Muscle of leg (tissue), 11 donors: ENCODE data around the gene ANKMY2. TPM values are rescaled to one million over a fixed set of nuclear protein-coding genes. Genes with fewer than 3 reads are reported as not detected.

ENCODE experiments used
- DNase-seq: peaks from one replicate; pipeline ENCODE4 v3.0.0; 2013
- H3K27ac ChIP-seq: one replicate; pipeline ENCODE4 v1.5.1; 2013; ENCODE audit warnings: mild to moderate bottlenecking, low read length, control low read depth
- H3K27me3 ChIP-seq: one replicate; pipeline ENCODE4 v1.6.1; 2013; ENCODE audit warnings: low read length; ENCODE audit not compliant: control insufficient read depth, insufficient read depth
- H3K36me3 ChIP-seq: one replicate; pipeline ENCODE4 v1.6.1; 2013; ENCODE audit warnings: low read length; ENCODE audit not compliant: control insufficient read depth, insufficient read depth
- H3K4me1 ChIP-seq: one replicate; pipeline ENCODE4 v1.6.1; 2013; ENCODE audit warnings: low read length; ENCODE audit not compliant: control insufficient read depth, insufficient read depth
- H3K4me3 ChIP-seq: one replicate; pipeline ENCODE4 v1.5.1; 2013; ENCODE audit warnings: low read length, control low read depth
- H3K9me3 ChIP-seq: replicated peaks from 2 replicates; pipeline ENCODE4 v1.6.1; 2013; ENCODE audit warnings: low read depth, low read length; ENCODE audit not compliant: control insufficient read depth
- WGBS: methylation state at CpG from one replicate; pipeline ENCODE4 v1.1.5; 2013; ENCODE audit warnings: missing lambda C conversion rate; ENCODE audit not compliant: insufficient coverage; 5-methylcytosine and 5-hydroxymethylcytosine counted together
- polyA plus RNA-seq, 8 donors: library from polyadenylated mRNA; unstranded; fragments of 120-200 nt; gene quantifications; one replicate each; pipeline versions ENCODE4 v1.2.1 to v1.2.3, GENCODE V29; 2013; ENCODE audit warnings: inconsistent platforms in 1 of 8, low replicate concordance in 1 of 8; ENCODE audit not compliant: insufficient read length in 8 of 8, insufficient read depth in 1 of 8
- total RNA-seq: library from RNA; stranded (reverse); fragments of 120-200 nt; gene quantifications from one replicate; pipeline ENCODE4 v1.2.4, GENCODE V29; 2013

ANKMY2 gene
- total and polyA plus RNA-seq, 9 donors, result 18.9 to 31.9 (median 22.7) TPM

- Histone ChIP-seq H3K9me3 (no peaks in the 10 kb centered on the region), H3K27me3 (no peaks in the 10 kb centered on the region), H3K4me1 (no peaks in the 10 kb centered on the region), H3K4me3 (no peak overlapping the region), H3K27ac (no peak overlapping the region), H3K36me3 (peaks cover 21% of the 10 kb centered on the region)
- WGBS, result 96% methylated on average over 5 of the region's 12 CpGs
- no peak for DNase-seq
Observed at GRCh38 chr7:16677978-16678494, 32.5 kb upstream of the ANKMY2 start.

GRCh38 chr7:16675277-16675676, 29.7 kb upstream of the ANKMY2 start:
- H3K36me3 ChIP-seq, result peaks cover 13% of the 10 kb centered on the region
- H3K27ac ChIP-seq, result no peak overlapping the region
- H3K4me3 ChIP-seq, result no peak overlapping the region
- WGBS, result 83% methylated on average over 2 of the region's 3 CpGs
- H3K4me1 ChIP-seq, result no peaks in the 10 kb centered on the region
- H3K9me3 ChIP-seq, result no peaks in the 10 kb centered on the region
- H3K27me3 ChIP-seq, result no peaks in the 10 kb centered on the region
- no peak for DNase-seq

- DNase-seq, result no peak
- H3K27me3 ChIP-seq, result no peaks in the 10 kb centered on the region
- no peak overlapping the region for H3K4me3 ChIP-seq
- peaks cover 14% of the 10 kb centered on the region for H3K36me3 ChIP-seq
- no peak overlapping the region for H3K27ac ChIP-seq
- H3K9me3 ChIP-seq, result no peaks in the 10 kb centered on the region
- WGBS, result 100% methylated on average over 1 of the region's 3 CpGs
- H3K4me1 ChIP-seq, result no peaks in the 10 kb centered on the region
Observed at GRCh38 chr7:16671811-16672210, 26.3 kb upstream of the ANKMY2 start.

- Histone ChIP-seq H3K36me3 (peaks cover 17% of the 10 kb centered on the region), H3K27ac (no peak overlapping the region)
Observed at GRCh38 chr7:16670731-16671344, 25.3 kb upstream of the ANKMY2 start.

GRCh38 chr7:16670021-16670420, 24.5 kb upstream of the ANKMY2 start:
- no peak overlapping the region for H3K4me3 ChIP-seq
- WGBS, result no CpG with 5 or more reads among the region's 1 CpG
- no peaks in the 10 kb centered on the region for H3K4me1 ChIP-seq
- peaks cover 13% of the 10 kb centered on the region for H3K36me3 ChIP-seq
- H3K27ac ChIP-seq, result no peak overlapping the region
- no peaks in the 10 kb centered on the region for H3K9me3 ChIP-seq
- H3K27me3 ChIP-seq, result no peaks in the 10 kb centered on the region
- DNase-seq, result peak; percentile 46

More at GRCh38 chr7:16670731-16671344, 25.3 kb upstream of the ANKMY2 start:
- Histone ChIP-seq H3K4me1 (no peaks in the 10 kb centered on the region), H3K4me3 (no peak overlapping the region), H3K27me3 (no peaks in the 10 kb centered on the region), H3K9me3 (no peaks in the 10 kb centered on the region)
- 80% methylated on average over 1 of the region's 4 CpGs for WGBS
- DNase-seq, result no peak

GRCh38 chr7:16669581-16669980, 24.0 kb upstream of the ANKMY2 start:
- H3K4me1 ChIP-seq, result no peaks in the 10 kb centered on the region
- H3K27me3 ChIP-seq, result no peaks in the 10 kb centered on the region
- DNase-seq, result no peak
- H3K9me3 ChIP-seq, result no peaks in the 10 kb centered on the region
- WGBS, result no CpG with 5 or more reads among the region's 2 CpGs
- no peak overlapping the region for H3K4me3 ChIP-seq
- no peak overlapping the region for H3K27ac ChIP-seq
- H3K36me3 ChIP-seq, result peaks cover 13% of the 10 kb centered on the region

- H3K27me3 ChIP-seq, result no peaks in the 10 kb centered on the region
- 85% methylated on average over 2 of the region's 5 CpGs for WGBS
- no peaks in the 10 kb centered on the region for H3K4me1 ChIP-seq
- no peak overlapping the region for H3K4me3 ChIP-seq
- no peaks in the 10 kb centered on the region for H3K9me3 ChIP-seq
- no peak for DNase-seq
- H3K27ac ChIP-seq, result no peak overlapping the region
- peaks cover 11% of the 10 kb centered on the region for H3K36me3 ChIP-seq
Observed at GRCh38 chr7:16668978-16669377, 23.4 kb upstream of the ANKMY2 start.

GRCh38 chr7:16668049-16668858, 22.7 kb upstream of the ANKMY2 start:
- H3K4me3 ChIP-seq, result no peak overlapping the region
- no peaks in the 10 kb centered on the region for H3K9me3 ChIP-seq
- DNase-seq, result peak; percentile 79
- no peaks in the 10 kb centered on the region for H3K4me1 ChIP-seq
- H3K36me3 ChIP-seq, result peaks cover 11% of the 10 kb centered on the region
- WGBS, result 58% methylated on average over 5 of the region's 11 CpGs
- no peaks in the 10 kb centered on the region for H3K27me3 ChIP-seq
- H3K27ac ChIP-seq, result no peak overlapping the region

- Histone ChIP-seq H3K27me3 (no peaks in the 10 kb centered on the region), H3K27ac (no peak overlapping the region), H3K4me1 (peaks cover 2% of the 10 kb centered on the region), H3K9me3 (no peaks in the 10 kb centered on the region), H3K36me3 (peaks cover 8% of the 10 kb centered on the region), H3K4me3 (no peak overlapping the region)
- peak; percentile 20 for DNase-seq
- no CpG with 5 or more reads among the region's 3 CpGs for WGBS
Observed at GRCh38 chr7:16667355-16667754, 21.8 kb upstream of the ANKMY2 start.

GRCh38 chr7:16661924-16662323, 16.4 kb upstream of the ANKMY2 start:
- 100% methylated on average over 1 of the region's 1 CpG for WGBS
- Histone ChIP-seq H3K9me3 (no peaks in the 10 kb centered on the region), H3K4me3 (no peak overlapping the region), H3K27me3 (no peaks in the 10 kb centered on the region), H3K27ac (peak overlapping the region; percentile 75), H3K4me1 (peaks cover 6% of the 10 kb centered on the region), H3K36me3 (peaks cover 6% of the 10 kb centered on the region)
- DNase-seq, result peak; percentile 61
